ENCODE data around the gene TDRKH.

DNA sequence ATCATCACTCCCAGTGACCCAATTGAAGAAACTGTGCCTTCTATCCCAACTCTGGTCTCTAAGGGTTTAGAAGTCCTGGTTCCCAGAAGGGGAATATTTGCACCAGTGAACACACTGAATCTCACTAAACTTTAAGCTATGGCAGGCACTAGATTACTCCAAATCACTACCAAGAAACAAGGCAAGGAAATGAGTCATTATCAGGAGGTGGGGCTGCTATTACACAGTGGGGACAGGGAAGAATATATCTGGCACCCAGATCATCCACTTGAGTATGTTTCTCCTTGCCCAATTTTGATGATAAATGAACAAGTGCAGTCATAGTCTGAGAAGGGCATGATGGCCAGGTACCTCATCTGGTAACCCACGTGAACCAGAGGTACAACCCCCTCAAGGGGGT, 34.0 kb downstream of the TDRKH start:
- TF ChIP-seq, protein P1, sequence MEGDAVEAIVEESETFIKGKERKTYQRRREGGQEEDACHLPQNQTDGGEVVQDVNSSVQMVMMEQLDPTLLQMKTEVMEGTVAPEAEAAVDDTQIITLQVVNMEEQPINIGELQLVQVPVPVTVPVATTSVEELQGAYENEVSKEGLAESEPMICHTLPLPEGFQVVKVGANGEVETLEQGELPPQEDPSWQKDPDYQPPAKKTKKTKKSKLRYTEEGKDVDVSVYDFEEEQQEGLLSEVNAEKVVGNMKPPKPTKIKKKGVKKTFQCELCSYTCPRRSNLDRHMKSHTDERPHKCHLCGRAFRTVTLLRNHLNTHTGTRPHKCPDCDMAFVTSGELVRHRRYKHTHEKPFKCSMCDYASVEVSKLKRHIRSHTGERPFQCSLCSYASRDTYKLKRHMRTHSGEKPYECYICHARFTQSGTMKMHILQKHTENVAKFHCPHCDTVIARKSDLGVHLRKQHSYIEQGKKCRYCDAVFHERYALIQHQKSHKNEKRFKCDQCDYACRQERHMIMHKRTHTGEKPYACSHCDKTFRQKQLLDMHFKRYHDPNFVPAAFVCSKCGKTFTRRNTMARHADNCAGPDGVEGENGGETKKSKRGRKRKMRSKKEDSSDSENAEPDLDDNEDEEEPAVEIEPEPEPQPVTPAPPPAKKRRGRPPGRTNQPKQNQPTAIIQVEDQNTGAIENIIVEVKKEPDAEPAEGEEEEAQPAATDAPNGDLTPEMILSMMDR (conservative IDR thresholded peaks at IDR 0.05; ENCODE audit: low read depth in 2 of 2), result no peak
- TF ChIP-seq EZH2 (IDR thresholded peaks at IDR 0.05; ENCODE audit: low read depth, unreplicated experiment), result no peak
- no peak for TF ChIP-seq CREB1 (CRISPR knock-in tag; IDR thresholded peaks at IDR 0.05; ENCODE audit: low read depth)
- no peak for TF ChIP-seq POLR2AphosphoS5 (IDR thresholded peaks at IDR 0.05; ENCODE audit: low read depth)
- TF ChIP-seq EZH2phosphoT487 (IDR thresholded peaks at IDR 0.05; ENCODE audit: unreplicated experiment), result no peak
- TF ChIP-seq JUNB (IDR thresholded peaks at IDR 0.05; ENCODE audit: unreplicated experiment), result no peak
- TF ChIP-seq, protein P2, sequence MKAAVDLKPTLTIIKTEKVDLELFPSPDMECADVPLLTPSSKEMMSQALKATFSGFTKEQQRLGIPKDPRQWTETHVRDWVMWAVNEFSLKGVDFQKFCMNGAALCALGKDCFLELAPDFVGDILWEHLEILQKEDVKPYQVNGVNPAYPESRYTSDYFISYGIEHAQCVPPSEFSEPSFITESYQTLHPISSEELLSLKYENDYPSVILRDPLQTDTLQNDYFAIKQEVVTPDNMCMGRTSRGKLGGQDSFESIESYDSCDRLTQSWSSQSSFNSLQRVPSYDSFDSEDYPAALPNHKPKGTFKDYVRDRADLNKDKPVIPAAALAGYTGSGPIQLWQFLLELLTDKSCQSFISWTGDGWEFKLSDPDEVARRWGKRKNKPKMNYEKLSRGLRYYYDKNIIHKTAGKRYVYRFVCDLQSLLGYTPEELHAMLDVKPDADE (IDR thresholded peaks at IDR 0.05), result no peak
- TF ChIP-seq, protein P3, sequence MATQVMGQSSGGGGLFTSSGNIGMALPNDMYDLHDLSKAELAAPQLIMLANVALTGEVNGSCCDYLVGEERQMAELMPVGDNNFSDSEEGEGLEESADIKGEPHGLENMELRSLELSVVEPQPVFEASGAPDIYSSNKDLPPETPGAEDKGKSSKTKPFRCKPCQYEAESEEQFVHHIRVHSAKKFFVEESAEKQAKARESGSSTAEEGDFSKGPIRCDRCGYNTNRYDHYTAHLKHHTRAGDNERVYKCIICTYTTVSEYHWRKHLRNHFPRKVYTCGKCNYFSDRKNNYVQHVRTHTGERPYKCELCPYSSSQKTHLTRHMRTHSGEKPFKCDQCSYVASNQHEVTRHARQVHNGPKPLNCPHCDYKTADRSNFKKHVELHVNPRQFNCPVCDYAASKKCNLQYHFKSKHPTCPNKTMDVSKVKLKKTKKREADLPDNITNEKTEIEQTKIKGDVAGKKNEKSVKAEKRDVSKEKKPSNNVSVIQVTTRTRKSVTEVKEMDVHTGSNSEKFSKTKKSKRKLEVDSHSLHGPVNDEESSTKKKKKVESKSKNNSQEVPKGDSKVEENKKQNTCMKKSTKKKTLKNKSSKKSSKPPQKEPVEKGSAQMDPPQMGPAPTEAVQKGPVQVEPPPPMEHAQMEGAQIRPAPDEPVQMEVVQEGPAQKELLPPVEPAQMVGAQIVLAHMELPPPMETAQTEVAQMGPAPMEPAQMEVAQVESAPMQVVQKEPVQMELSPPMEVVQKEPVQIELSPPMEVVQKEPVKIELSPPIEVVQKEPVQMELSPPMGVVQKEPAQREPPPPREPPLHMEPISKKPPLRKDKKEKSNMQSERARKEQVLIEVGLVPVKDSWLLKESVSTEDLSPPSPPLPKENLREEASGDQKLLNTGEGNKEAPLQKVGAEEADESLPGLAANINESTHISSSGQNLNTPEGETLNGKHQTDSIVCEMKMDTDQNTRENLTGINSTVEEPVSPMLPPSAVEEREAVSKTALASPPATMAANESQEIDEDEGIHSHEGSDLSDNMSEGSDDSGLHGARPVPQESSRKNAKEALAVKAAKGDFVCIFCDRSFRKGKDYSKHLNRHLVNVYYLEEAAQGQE (IDR thresholded peaks at IDR 0.05; ENCODE audit: unreplicated experiment), result no peak
- no peak for TF ChIP-seq NANOG (IDR thresholded peaks at IDR 0.05; ENCODE audit: borderline replicate concordance)
- TF ChIP-seq STAT1 (IDR thresholded peaks at IDR 0.05; ENCODE audit: unreplicated experiment), result no peak
- TF ChIP-seq ZNF114 (CRISPR knock-in tag; IDR thresholded peaks at IDR 0.05), result no peak
- no peak for TF ChIP-seq ZNF331 (CRISPR knock-in tag; IDR thresholded peaks at IDR 0.05; ENCODE audit: low read depth)

All from GM23338 (cell line).